Erythroblast (primary cell): Measurements from ENCODE around the gene COMMD10.

Experiments used
- GATA1 ChIP-seq: IDR thresholded peaks from 2 replicates; pipeline ENCODE4 v1.6.1; 2011; ENCODE audit warnings: low read depth, mild to moderate bottlenecking, control low read depth, low read length, moderate library complexity
- POLR2A ChIP-seq: IDR thresholded peaks from 2 replicates; pipeline ENCODE4 v1.6.1; 2011; ENCODE audit warnings: mild to moderate bottlenecking, low read length

DNA sequence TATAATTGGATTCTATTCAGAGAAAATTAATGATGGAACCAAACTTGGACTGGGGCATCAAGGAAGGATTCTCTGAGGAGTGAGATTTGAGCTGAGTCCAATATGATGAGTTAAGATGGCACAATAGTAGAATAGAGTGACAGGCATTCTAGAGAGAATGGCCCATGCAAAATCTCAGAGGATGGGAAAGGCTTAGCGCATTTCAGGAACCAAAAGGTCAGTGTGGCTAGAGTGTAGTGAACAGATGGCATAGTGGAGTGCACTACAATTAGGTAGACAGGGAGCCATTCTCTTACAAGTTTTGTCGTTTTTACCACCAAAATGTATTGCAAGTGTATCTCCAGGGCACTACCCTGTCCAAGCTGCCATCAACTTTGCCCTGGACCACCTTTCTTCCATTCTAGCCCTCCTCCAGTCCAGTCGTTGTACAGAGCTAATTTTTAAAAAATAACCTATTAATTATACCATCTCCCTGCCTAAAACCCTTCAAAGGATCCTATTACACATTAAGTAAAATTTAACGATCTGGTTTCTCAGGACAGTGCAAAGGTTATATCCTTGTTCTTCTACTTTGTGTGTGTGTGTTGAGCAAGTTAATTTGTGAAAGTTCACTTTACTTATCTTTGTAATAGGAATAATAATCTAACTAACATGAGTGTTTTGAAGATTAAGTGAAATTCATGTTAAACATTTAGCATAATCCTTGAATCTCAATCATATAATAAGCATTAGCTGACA lies 211.7 kb downstream of the COMMD10 start:
- TF ChIP-seq POLR2A (no peak), GATA1 (no peak)
